GM21515 (cell line): ENCODE data around the gene ELFN2.

Experiments used
- ATAC-seq: cut with Tn5 transposase; IDR thresholded peaks from one replicate; pipeline ENCODE4 v1.9.1; 2021; ENCODE audit not compliant: unreplicated experiment

Gene ELFN2

DNA sequence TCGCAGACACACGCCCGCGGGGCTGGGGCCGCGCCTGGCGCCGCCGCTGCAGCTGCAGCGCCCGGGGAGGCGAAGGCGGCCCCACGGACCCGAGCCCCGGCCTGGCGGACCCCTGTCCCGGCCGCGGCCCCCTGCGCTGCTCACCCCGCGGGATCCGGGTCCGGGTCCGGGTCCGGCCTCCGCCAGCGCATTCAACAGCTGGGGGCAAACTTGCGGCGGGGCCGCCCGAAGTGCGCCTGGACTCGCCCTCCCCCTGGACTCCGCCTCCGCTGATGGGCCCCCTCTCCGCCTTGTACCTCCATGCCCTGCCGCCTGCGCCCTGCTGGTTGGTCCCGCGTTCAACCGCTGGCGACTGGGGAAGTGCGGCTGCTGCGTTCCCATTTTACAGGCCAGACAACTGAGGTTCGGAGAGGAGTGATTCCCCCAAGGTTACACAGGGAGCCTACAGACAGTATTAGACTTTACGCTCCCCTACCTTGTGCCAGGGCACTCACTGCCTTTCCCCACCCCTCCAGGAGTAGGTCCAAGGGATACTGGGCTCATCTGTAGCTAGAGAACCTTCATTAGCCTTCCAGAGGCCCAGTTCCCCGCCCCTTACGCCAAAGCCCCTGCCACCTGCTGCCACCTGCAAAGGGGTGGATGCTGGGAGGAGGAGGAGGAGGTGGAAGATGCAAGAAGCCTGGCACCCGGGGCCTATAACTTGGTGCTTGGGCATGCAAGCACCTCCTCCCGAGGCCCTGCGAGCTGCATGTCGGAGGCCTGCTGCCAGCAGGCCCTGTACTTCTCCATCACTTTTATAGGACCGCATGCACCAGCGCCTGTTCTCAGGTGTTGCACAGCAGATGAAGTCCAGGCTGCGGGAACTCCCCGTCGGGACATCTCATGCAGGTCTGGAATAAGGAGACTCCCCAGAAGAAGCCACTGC is 694 bp upstream of the ELFN2 start:
- no peak for ATAC-seq

GRCh38 chr22:37426706-37427134 is 559 bp downstream of the ELFN2 start:
- ATAC-seq, result no peak

DNA sequence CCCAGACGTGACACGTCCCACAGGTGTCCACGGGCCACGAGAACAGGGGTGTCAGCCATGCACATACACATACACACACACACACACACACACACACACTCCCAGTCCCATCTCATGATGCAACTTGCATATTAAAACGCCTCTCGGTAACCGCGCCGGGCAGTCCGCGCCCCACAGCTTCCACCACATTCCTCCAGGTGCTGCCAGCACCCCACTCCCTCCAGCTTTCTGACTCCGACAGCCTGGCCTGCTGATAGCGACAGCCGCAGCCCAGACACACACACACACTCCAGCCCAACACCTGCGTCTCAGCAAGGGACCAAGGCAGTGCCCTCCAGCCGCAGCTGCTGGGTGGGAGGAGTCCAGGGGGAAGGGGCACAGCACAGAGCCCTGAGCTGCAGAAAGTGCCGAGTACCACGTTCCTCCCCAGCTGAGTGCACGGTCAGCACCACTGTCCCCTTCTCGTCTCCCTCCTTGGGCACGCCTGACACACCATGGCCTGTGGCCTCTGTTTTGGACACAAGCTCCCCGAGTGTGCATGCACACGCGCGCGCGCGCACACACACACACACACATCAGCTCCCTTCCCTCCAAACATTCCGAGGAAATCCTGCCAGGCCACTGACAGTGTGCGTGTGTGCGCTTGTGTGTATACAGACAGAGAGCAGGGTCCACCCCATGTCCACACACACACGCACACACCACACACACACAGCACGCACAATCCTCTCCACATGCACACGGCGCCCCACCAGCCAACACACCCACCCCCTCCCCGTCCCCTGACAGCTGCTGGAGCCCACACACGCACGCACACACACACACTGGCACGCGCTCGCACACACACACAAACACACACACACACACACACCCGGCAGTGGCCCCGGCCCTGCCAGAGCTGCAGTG is 1.2 kb downstream of the ELFN2 start:
- ATAC-seq, result no peak

- no peak for ATAC-seq
Observed at GRCh38 chr22:37425369-37425768, 1.9 kb downstream of the ELFN2 start.

DNA sequence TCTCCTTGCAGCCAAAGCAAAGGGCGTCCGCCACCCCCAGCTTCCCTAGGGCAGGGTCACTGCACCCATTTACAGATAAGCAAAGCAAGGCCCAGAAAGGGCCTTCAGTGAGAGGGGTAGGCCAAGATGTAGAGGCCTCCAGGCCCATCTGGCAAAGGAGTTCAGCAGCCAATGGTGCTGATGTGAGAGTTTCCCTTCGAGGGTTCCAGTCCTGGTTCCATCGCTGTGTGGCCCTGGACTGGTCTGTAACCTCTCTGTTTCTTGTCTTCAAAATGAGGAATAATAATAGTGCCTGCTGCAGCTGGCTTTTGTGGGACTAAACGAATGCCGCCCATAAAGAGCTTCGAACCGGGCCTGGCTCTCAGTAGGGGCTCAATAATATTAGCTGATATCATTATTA is 4.0 kb downstream of the ELFN2 start:
- no peak for ATAC-seq

DNA sequence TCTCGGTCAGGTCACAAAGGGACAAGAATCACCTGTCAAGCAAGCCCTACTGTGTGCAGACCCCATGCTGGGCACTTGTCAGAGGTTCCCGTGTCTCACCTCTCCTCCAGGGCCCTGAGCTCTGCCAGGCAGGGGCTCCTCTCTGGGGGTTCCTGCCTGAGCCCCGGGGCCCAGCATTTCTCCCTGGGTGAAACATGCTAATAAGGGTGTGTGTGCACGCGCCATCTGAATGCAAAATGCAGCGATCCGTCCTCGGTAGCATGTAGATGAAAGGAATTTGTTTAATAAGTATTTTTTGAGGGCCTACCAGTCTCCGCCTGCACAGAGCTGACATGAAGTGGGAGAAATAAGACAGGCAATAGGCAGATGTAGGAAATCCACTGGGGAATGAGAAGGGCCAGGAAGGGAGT is 5.8 kb downstream of the ELFN2 start:
- no peak for ATAC-seq

DNA sequence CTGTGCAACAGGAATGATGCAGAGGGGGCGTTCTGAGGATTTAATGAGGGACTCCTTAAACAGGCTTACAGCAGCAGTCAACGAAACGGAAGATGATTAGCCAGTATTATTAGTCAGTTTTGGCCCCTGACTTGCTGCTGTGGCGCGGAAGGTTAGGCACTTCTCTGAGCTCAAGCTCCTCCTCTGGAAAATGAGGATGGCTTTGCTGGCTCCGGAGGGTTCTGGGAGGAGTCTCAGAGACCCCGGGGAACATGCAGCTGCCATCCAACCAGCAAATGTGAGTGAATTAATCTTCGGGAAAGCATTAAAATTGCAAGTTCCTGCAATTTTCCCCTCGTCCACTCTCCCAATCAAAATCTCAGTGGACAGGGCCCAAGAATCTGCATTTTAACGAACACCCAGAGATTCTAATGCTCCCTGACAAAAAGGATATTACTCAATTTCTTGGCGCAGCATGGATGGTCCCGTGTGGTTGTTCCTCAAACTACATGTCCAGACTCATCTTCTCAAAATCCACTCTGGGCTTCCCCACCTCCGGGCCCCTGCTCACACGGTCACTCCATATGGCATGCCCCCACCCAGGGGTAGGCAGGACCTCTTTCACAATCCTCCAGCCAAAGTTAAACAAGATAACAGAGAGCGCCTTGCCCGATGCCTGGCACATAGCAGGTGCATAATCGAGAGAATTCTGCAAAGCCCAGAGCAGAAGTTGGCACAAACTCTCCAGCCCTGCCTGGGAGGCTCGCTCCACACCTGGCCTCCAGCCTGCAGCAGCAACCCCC is 6.4 kb downstream of the ELFN2 start:
- no peak for ATAC-seq

GRCh38 chr22:37419969-37420685 is 7.2 kb downstream of the ELFN2 start:
- no peak for ATAC-seq

- no peak for ATAC-seq
Observed at GRCh38 chr22:37419370-37419968, 7.8 kb downstream of the ELFN2 start.

GRCh38 chr22:37418627-37419369 is 8.5 kb downstream of the ELFN2 start:
- ATAC-seq, result no peak

DNA sequence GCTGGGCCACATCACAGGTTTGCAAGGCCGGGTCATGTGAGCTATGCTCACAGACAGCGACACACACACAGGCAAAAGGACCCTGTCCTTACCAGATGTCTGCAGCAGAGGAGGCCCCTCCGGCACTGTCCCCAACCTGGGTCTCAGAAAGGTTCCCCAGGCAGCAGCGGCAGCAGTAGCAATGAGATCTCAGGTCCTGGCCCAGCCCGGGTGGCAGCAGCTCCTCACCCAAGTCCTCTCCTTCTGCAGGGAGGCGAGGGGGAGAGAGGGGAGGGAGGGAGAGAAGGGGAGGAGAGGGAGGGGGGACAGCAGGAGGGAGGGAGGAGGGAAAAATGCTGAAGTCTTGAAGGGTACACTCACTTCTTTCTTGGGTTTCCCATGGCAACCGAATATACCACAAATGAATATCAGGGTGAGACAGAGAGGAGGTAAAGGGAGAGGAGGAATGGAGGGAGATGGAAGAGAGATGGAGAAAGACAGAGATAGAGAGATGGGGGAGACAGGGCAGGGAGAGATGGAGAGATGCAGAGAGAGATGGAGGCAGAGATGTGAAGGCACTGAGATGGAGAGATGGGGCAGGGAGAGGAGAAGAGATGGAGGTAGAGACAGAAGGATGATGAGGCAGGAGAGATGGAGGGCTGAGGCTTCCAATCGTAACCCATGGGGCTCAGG is 9.5 kb downstream of the ELFN2 start:
- no peak for ATAC-seq

- ATAC-seq, result no peak
Observed at GRCh38 chr22:37417264-37417663, 10.0 kb downstream of the ELFN2 start.

DNA sequence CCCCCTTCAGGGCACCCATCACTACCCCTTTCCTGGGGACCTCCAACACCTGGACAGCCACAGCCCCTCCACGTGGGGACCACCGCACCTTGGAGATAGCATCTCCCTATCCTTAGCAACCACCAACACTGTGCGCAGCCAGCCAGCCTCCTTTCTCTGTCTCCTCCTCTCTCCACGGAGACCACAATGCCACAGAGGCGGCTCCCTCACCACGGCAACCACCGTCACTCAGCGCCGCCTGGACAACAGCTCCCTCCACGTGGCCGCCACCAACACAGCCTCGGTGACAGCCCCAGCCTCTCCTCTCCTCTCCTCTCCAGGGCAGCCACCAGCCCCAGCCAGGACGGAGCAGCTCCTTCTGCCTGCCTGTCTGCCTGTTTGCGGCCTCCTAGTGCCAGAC is 10.5 kb downstream of the ELFN2 start:
- ATAC-seq, result no peak

- ATAC-seq, result no peak
Observed at GRCh38 chr22:37416389-37416788, 10.9 kb downstream of the ELFN2 start.

DNA sequence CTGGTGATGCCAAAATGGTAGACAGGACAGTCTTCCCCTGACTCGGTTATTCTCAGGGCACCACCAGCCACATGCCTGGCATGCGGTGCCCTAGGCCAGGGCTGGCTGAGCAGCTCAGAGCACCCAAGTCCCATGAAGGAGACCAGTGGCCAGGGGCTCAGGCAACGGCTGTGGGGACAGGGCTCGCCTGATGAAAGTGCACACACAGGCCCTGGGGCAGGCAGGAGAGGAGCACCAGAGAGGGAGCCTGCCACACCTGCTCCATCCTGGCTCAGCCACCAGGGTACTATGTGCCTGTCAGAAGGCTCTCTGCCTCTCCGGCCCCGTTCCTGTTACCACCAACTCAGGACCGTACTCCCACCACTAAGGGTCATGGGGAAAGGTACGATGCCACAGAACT is 12.1 kb downstream of the ELFN2 start:
- ATAC-seq, result no peak

DNA sequence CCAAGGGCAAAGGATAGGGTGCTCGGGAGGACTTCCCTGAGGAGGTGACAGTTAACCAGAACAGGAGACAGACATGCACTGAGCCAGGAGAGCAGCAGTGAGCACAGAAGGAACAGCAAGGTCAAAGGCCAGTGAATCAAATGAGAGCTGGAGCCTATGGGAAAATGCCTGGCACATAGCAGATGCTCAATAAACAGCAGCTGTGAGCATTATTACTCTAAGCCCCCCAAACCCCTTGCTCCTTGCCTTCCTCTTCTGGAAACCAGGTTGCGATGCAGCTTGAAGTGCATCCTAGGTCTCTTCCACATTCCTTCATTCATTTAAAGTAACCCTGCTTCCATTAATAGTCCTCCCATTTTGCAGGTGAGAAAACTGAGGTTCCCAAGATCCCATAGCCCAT is 13.0 kb downstream of the ELFN2 start:
- no peak for ATAC-seq

- no peak for ATAC-seq
Observed at GRCh38 chr22:37413546-37413945, 13.7 kb downstream of the ELFN2 start.

DNA sequence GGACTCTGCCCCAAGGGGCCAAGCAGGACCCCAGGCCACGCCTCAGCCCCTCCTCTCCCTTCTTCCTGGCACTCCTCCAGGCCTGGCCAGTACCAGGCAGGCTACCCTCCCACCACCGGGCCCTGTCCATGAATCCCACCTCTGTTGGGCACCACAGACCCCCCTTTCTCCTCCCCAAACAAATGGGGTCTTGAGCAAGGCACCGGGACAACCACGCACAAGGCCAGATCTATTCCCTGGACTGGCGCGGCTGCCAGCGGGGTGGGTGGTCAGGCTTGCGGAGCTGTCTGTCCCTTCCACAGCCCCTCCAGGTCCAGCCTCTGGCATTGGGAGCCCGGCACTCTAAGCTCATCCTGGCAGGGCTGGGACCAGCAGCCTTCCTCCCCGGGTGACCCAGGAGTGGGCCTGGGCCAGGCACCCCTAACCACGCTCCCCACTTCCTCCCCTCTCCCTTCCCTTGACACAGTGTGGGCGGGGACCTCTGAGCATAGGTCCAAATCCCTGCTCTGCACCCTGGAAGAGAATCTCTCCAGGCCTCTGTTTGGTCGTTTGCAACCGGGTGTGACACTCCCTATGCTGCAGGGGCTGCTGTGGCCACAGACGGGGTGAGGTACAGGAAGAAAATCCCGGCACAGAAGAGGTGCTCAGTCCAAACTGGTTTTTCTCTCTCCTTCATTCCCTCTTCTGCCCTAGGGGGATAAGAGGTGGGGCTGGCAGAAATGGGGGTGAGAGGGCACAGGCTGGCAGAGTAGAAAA is 14.6 kb downstream of the ELFN2 start:
- ATAC-seq, result no peak
